HG02870 (cell line): ENCODE measurements around the gene KIAA0040.

ENCODE experiments used
- ATAC-seq: cut with Tn5 transposase; IDR thresholded peaks from one replicate; pipeline ENCODE4 v1.9.1; 2021; ENCODE audit warnings: mild to moderate bottlenecking, moderate library complexity; ENCODE audit not compliant: unreplicated experiment

The KIAA0040 gene

DNA sequence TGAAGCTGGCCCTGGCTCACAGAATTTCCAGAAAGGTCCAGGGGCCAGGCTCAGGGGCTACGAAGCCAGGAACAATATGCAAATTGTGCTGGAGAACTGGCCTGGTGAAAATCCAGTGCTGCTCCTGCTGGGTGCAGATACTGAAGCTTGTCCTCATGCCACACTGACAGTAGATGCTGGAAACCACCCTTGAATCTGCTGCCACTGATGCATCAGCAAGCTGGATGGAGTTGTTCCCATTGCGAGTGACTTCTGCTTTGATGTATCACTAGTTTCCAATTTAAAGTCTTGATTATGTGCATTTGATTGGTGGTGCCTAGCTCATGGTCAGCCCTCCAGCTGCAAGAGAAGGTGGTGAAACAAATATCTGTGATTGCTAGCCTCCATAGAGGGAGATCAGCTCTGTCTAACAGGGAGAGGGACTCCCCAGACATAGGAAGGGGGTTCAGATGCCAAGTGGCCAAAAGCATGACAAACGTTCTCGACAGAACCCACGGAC lies 11.0 kb upstream of the KIAA0040 start:
- no peak for ATAC-seq

DNA sequence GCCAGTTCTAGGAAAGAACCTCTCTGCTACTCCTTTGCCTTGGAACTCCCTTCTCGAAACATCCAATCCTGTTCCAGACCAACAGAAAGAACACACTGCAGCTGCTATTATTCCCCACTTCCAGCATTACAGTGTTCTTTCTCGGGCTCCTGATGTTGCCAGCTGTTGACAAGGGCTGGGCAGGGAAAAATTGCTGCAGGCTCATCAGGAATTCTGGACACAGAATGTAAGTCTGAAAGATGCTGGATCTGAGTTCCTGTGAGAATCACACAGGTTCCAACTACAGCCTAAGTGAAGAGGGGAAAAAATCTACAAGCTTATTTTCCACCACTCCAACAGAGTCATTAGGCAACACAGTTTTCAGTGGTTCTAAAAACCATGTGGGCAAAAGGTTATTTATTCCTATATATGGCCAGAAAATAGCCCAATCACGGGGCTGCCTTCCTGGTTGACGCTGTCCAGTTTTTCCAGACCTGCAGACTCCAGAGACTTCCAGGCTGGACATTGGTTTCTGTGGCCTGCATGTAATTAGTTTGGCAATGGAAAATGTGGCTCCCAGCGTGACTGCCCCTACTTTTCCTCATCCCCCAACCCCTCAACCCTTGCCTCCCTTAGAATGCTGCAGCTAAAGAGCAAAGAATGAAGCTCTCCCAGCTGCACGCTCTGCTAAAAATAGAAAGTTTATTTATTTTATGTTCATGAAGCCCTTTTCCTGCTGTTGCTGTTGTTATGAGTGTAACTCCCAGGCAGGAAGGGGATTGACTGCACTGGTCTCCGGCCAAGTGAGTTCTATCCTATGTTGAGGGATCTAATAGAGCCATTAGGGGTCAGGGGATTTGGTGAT lies 8.3 kb upstream of the KIAA0040 start:
- no peak for ATAC-seq

- ATAC-seq: no peak
Observed at GRCh38 chr1:175198332-175198731, 5.8 kb upstream of the KIAA0040 start.

DNA sequence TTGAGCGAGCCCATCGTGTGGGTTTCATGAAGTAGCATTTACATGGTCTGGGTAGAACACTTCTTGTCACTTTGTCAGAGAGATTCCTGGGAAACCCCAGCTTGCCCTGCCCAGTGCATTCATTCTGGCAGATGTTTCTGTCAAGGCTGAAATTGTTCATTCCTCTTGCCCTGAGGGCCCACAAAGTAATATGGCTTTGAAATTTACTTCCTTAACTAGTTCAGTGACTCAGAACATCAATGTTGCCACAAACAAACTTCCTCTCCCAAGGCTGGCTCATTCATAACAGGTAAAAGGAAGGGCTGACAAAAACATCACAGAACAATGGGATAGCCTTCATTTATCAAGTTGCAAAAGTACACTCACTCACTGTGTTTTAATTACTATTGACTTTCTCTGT lies 5.0 kb upstream of the KIAA0040 start:
- ATAC-seq: no peak

GRCh38 chr1:175195798-175196197 lies 3.2 kb upstream of the KIAA0040 start:
- no peak for ATAC-seq

DNA sequence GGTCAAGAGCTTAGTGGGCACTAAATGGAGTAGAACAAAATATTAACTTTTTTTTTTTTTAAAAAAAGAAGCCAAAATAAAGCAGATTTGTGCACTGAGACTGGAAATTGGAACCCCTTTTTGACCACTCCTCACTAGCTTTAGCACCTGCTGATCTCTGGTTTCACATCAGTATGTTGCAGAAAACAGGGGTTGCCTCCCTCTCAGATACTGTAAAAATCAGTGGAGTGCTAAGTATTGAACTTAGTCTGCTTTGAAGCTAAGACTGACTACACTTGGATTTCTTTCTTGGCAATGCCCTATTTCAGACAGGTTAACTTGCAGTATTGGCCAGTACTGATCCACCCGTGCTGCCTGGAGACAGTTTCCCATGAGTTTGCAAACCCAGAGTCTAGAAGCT lies 2.7 kb upstream of the KIAA0040 start:
- no peak for ATAC-seq

GRCh38 chr1:175193527-175193910 lies 943 bp upstream of the KIAA0040 start:
- ATAC-seq: no peak

DNA sequence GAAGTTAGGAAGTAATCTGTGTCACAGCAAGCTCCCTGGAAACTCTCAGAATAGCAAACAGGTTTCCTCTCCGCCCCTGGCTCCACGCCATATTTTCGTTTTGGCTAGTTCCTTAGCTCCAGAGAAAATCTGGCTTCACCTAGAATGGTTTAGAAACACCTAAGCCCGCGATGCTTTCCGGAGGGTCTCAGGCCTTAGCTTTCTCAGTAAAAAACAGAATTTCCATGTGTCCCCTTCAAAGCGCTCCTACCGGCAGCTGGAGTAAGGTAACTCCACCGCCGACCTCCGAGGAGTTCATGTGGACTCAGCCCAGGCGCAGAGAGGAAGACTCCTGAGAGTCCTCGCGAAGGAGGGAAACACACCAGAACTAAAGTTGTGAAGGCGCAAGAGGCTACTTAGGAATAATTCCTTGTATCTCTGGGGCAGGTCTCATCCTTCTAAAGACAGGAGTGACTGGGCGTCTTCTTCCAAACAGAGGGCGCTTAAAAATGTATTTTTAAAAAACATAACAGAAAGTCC lies 406 bp downstream of the KIAA0040 start:
- ATAC-seq: no peak

- ATAC-seq: no peak
Observed at GRCh38 chr1:175191659-175192058, 917 bp downstream of the KIAA0040 start.

DNA sequence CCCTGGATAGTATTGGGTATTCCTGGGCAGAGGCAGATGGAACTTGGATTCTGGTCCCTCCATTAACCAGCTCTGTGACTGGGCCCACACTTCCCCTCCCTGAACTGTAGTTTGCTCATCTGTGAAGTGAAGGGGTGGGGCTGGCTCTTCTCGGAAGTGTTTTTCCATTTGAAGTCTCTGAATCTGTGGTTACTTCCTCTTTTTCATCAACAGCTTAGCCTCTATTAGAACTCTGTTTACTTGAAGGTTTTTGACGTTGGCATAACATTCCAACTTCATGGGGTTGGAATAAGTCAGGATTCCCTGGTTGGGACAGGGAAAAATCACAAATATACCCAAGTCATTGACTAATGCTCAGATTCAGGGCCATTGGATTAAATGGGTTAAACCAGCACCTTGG lies 3.6 kb downstream of the KIAA0040 start:
- ATAC-seq: peak; percentile 68

DNA sequence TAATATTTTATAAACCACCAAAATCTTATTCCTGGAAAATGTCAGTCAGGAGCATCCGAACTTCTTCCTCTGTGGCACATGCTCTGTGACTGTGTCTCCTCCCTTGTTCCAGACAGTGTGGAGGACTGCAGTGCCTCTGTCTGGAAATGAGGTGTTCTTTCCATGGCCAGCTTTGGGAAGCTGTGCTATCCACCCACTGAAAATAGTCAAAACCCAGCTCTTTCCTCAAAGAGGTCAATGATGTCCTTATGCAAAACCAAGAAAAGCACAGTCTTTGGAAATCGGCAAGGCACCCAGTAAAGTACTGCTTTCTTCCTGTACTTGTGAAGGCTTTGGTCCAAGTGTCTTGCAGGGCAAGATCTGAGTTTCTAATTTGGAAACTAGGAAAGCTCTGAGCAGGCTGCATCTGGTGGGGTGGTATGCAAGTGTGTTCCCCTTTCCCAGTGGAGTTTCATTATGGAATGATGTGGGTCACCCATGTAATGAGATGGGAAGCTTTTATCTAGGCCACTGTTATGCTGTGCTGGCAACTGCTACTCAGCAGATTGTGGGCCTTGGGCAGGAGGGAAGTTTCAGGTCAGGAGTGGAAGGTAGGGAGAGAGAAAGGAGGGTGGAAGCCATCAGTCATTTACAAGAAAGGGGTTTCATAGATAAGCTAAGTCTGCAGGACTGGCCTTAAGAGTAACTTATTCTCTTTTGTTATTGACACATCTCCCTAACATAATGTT lies 6.0 kb downstream of the KIAA0040 start:
- no peak for ATAC-seq

- no peak for ATAC-seq
Observed at GRCh38 chr1:175185903-175186302, 6.7 kb downstream of the KIAA0040 start.

GRCh38 chr1:175183586-175183985 lies 9.0 kb downstream of the KIAA0040 start:
- ATAC-seq: no peak

DNA sequence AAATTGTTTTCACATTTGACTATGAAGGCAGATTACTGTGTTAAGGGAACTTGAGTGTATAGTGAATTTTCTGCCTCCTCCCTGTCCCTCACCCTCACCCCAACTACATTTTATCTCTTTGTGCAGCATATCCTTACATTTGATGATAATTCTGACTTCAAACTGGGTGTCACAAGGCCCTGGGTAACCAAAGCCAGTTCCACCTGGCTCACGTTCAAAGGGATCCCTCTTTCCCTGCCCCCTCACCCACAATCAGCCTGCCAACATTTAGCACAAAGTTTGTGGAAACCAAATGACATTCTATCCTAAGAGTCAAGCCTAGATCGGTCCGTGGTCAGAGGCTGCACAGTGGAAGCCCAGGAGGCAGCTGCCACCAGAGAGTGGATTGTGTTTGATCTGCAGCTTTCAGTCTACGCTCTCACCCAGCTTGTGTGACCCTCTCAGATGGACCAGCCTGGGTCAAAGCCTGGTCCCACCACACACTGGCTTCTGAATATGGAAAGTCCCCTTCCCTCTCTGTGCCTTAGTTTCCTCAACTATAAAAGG lies 10.3 kb downstream of the KIAA0040 start:
- no peak for ATAC-seq

DNA sequence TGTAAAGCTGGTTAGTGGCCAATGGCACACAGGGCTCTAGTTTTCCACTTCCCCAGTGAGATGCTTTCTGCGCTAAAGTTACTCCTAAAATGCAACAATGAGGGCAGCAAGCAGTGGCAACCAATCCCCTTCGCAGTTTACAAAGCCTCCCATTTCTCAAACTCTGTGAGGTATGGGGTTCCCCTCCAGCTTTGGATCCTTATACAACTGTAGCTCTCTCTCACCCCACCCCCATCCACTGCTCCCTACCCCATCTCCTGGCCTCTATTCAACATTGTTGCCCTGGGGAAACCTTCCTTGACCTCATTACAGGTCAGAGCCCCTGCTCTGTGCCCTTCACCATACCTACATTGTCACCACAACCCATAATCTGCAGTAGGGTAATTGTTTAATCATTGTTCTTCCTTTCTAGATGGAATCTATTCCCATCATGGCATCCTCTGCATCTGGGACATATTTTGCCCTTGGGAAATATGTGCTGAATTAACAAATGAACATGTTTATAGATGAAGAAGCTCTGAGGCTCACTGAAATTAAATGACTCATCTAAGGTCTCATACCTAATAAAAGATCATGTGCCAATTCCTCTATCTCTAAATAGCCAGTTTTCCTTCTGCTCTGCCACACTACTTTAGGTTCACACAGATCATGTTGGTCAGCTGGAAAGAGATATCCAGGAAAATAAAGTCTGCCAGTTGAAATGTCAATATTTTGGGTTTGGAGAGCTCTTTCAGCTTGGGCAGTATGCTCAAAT lies 12.6 kb downstream of the KIAA0040 start:
- no peak for ATAC-seq

DNA sequence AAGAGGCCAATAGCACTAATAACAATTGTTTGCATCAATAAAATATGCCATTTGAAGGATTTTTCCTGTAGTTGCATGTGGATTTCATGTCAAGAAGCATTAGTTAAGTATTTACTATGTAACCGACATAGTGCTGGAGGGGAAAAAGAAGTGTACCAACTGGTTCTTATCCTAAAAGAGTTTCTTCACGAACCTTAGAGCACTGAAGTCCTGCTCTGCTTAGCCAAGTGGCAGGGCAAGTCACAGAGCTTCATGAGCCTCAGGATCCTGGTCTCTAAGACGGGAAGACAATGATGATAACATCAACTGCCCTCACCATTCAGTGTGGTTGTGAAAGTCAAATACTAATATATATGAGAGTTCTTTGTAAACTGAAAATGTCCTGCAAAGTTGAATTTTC lies 14.1 kb downstream of the KIAA0040 start:
- no peak for ATAC-seq

- ATAC-seq: no peak
Observed at GRCh38 chr1:175178056-175178455, 14.5 kb downstream of the KIAA0040 start.

- ATAC-seq: no peak
Observed at GRCh38 chr1:175176246-175176645, 16.3 kb downstream of the KIAA0040 start.

- peak; percentile 81 for ATAC-seq
Observed at GRCh38 chr1:175174309-175175102, 18.1 kb downstream of the KIAA0040 start.

- no peak for ATAC-seq
Observed at GRCh38 chr1:175173531-175173930, 19.0 kb downstream of the KIAA0040 start.
